Stomach (tissue), 9 donors: Measurements from ENCODE around the gene BARX1. TPM values are rescaled to one million over a fixed set of nuclear protein-coding genes. Genes with fewer than 3 reads are reported as not detected.

Source experiments
- DNase-seq, 2 donors: peaks; one replicate each; pipeline versions ENCODE4 v3.0.0 to v3.0.0-alpha.2; 2013 to 2019
- H3K27ac ChIP-seq, 5 donors: fragments of 200-600 bp in 4 of 5; sonication (generic) in 4 of 5; one replicate each; pipeline ENCODE4 v1.5.1; 2013 to 2019; ENCODE audit warnings: mild to moderate bottlenecking in 1 of 5, moderate library complexity in 1 of 5
- H3K27me3 ChIP-seq, 3 donors: fragments of 200-600 bp; sonication (generic); one replicate each; pipeline ENCODE4 v1.5.1; 2017 to 2019; ENCODE audit warnings: mixed run types in 1 of 3
- H3K36me3 ChIP-seq, 4 donors: fragments of 200-600 bp; sonication (generic); 1 replicate in 3 of 4; 2 replicates in 1 of 4; pipeline ENCODE4 v1.5.1; 2016 to 2019
- H3K4me1 ChIP-seq, 4 donors: fragments of 200-600 bp; sonication (generic); one replicate each; pipeline ENCODE4 v1.5.1; 2016 to 2019
- H3K4me3 ChIP-seq, 4 donors: fragments of 200-600 bp; sonication (generic) in 3 of 4; one replicate each; pipeline ENCODE4 v1.5.1; 2016 to 2019; ENCODE audit warnings: mild to moderate bottlenecking in 1 of 4
- H3K9me3 ChIP-seq, 4 donors: fragments of 200-600 bp; sonication (generic); one replicate each; pipeline ENCODE4 v1.5.1; 2016 to 2019
- CTCF ChIP-seq, 7 experiments: fragments of 450-650 bp in 4 of 7; fragments of 200-600 bp in 3 of 7; sonication (generic) in 3 of 7; IDR thresholded peaks; one replicate each; pipeline ENCODE4 v1.5.1; 2016 to 2019; ENCODE audit warnings: antibody characterized with exemption in 7 of 7, control low read depth in 2 of 7, mild to moderate bottlenecking in 1 of 7
- EP300 ChIP-seq: sonication (generic); formaldehyde crosslinking; IDR thresholded peaks from one replicate; pipeline ENCODE4 v1.6.1; 2017; ENCODE audit warnings: antibody characterized with exemption
- POLR2A ChIP-seq, 4 donors: fragments of 450-650 bp; IDR thresholded peaks; one replicate each; pipeline ENCODE4 v1.6.1; 2016; ENCODE audit warnings: antibody characterized with exemption in 4 of 4, control low read depth in 2 of 4, mild to moderate bottlenecking in 1 of 4, moderate library complexity in 1 of 4
- POLR2AphosphoS5 ChIP-seq, 3 donors: sonication (generic); formaldehyde crosslinking; IDR thresholded peaks; one replicate each; pipeline ENCODE4 v1.6.1; 2016; ENCODE audit warnings: antibody characterized with exemption in 3 of 3
- WGBS, 5 donors: extraction: QIAGEN DNeasy Blood & Tissue Kit in 3 of 5; methylation state at CpG; one replicate each; pipeline versions ENCODE4 v1.1.5 to v1.1.7; 2013 to 2018; 5-methylcytosine and 5-hydroxymethylcytosine counted together
- intact Hi-C: fragments of 100-400 bp; cut with DNase I; formaldehyde crosslinking; loops from one replicate; pipeline ENCODE4 v1.15.1; 2023; ENCODE audit warnings: low total_unique reads
- polyA plus RNA-seq, 3 donors: library from polyadenylated mRNA; stranded (reverse); fragments of 200-250 nt; gene quantifications; one replicate each; pipeline ENCODE4 v1.2.3, GENCODE V29; 2013
- total RNA-seq, 5 donors: library from RNA; depleted of rRNA; stranded (reverse); fragments of >200 nt; gene quantifications; one replicate each; pipeline versions ENCODE4 v1.1.0 to v1.2.3, GENCODE V29; 2014 to 2016
- donor health status: healthy with polysubstance abuse.
- donor health status: Bipolar disorder and iron deficiency.
- donor health status: healthy.

The BARX1 gene
- total and polyA plus RNA-seq, 8 donors, result 42.0 to 256 (median 141) TPM; not detected in 1

- H3K27ac ChIP-seq, result peak overlapping the region; percentile 58 to 93 (median 85)
- peaks cover 0 to 21% (median 0%) of the 10 kb centered on the region in 4 donors for H3K36me3 ChIP-seq
- peaks cover 8 to 98% (median 95%) of the 10 kb centered on the region in 3 donors for H3K27me3 ChIP-seq
- no peak for TF ChIP-seq EP300
- no peak for TF ChIP-seq POLR2A (IDR thresholded peaks at IDR 0.05)
- TF ChIP-seq CTCF (IDR thresholded peaks at IDR 0.05), result no peak
- TF ChIP-seq POLR2AphosphoS5 (IDR thresholded peaks at IDR 0.05), result no peak
- no peaks in the 10 kb centered on the region for H3K9me3 ChIP-seq
- peaks cover 40 to 84% (median 73%) of the 10 kb centered on the region in 4 donors for H3K4me1 ChIP-seq
- H3K4me3 ChIP-seq, result peak overlapping the region; percentile 55 to 67 (median 60)
- 3 to 6% (median 5%) methylated on average over 14 to 67 of the region's 67 CpGs; no CpG with 5 or more reads in 1 of the 5 donors for WGBS, 5 donors
- intact Hi-C loops, result loop anchor here (5.0 kb wide), 1 partner anchor 272 kb away; no protein-coding TSS in a partner anchor
- peak in 1 of 2 donors; percentile 46 for DNase-seq
Measured at GRCh38 chr9:93954434-93955061, 607 bp downstream of the BARX1 start.

- WGBS, 5 donors, result 24 to 31% (median 25%) methylated on average over 42 to 49 of the region's 49 CpGs
- H3K4me3 ChIP-seq, result peak overlapping the region; percentile 55 to 67 (median 60)
- TF ChIP-seq POLR2AphosphoS5 (IDR thresholded peaks at IDR 0.05), result no peak
- TF ChIP-seq EP300, result no peak
- TF ChIP-seq POLR2A (IDR thresholded peaks at IDR 0.05), result no peak
- TF ChIP-seq CTCF (IDR thresholded peaks at IDR 0.05), result no peak
- H3K4me1 ChIP-seq, result peaks cover 33 to 84% (median 73%) of the 10 kb centered on the region in 4 donors
- intact Hi-C loops, result loop anchor here (5.0 kb wide), 1 partner anchor 271 kb away; no protein-coding TSS in a partner anchor
- peaks cover 0 to 21% (median 0%) of the 10 kb centered on the region in 4 donors for H3K36me3 ChIP-seq
- H3K9me3 ChIP-seq, result no peaks in the 10 kb centered on the region
- H3K27me3 ChIP-seq, result peaks cover 8 to 98% (median 95%) of the 10 kb centered on the region in 3 donors
- peak in 1 of 2 donors; percentile 28 for DNase-seq
- peak overlapping the region; percentile 58 to 93 (median 85) for H3K27ac ChIP-seq
Measured at GRCh38 chr9:93953496-93954433, 1.4 kb downstream of the BARX1 start.

- TF ChIP-seq POLR2A (IDR thresholded peaks at IDR 0.05) (no peak), CTCF (IDR thresholded peaks at IDR 0.05) (no peak), POLR2AphosphoS5 (IDR thresholded peaks at IDR 0.05) (no peak), EP300 (no peak)
- Histone ChIP-seq H3K4me1 (peaks cover 29 to 84% (median 69%) of the 10 kb centered on the region in 4 donors), H3K27me3 (peaks cover 8 to 98% (median 95%) of the 10 kb centered on the region in 3 donors), H3K9me3 (no peaks in the 10 kb centered on the region), H3K27ac (peak overlapping the region; percentile 10 to 93 (median 85)), H3K4me3 (peak overlapping the region; percentile 55 to 67 (median 60)), H3K36me3 (peaks cover 0 to 21% (median 0%) of the 10 kb centered on the region in 4 donors)
- DNase-seq, result peak in 1 of 2 donors; percentile 56
- intact Hi-C loops, result loop anchor here (5.0 kb wide), 1 partner anchor 271 kb away; no protein-coding TSS in a partner anchor
- WGBS, 5 donors, result 2 to 6% (median 4%) methylated on average over 23 to 55 of the region's 55 CpGs
Measured at GRCh38 chr9:93952784-93953495, 2.2 kb downstream of the BARX1 start.
